Transverse colon (tissue), 3 donors: ENCODE data around the gene C1orf35.

ENCODE experiments used
- CTCF ChIP-seq, 5 experiments: fragments of 200-600 bp in 3 of 5; fragments of 450-650 bp in 2 of 5; sonication (generic) in 3 of 5; IDR thresholded peaks; 1 replicate in 2 of 5; 2 replicates in 3 of 5; pipeline ENCODE4 v1.5.1; 2016 to 2017; ENCODE audit warnings: antibody characterized with exemption in 5 of 5, inconsistent platforms in 3 of 5, mild to moderate bottlenecking in 2 of 5, moderate library complexity in 1 of 5
- EP300 ChIP-seq: sonication (generic); formaldehyde crosslinking; IDR thresholded peaks from one replicate; pipeline ENCODE4 v1.6.1; 2017; ENCODE audit warnings: antibody characterized with exemption, low read depth

GRCh38 chr1:228114827-228115226 is 11.7 kb upstream of the C1orf35 start:
- no peak for TF ChIP-seq EP300
- no peak for TF ChIP-seq CTCF (IDR thresholded peaks at IDR 0.05)
